CD4-positive, alpha-beta T cell treated with Interleukin-15 for 4 hours (primary cell): ENCODE data around the gene TLR9.

Experiments
- DNase-seq: peaks from one replicate; pipeline ENCODE4 v3.0.0-alpha.2; 2020; ENCODE audit warnings: low spot score

Gene TLR9

GRCh38 chr3:52246728-52247408 lies 21.4 kb upstream of the TLR9 start:
- no peak for DNase-seq

GRCh38 chr3:52246264-52246620 lies 20.8 kb upstream of the TLR9 start:
- no peak for DNase-seq

GRCh38 chr3:52245322-52246263 lies 20.1 kb upstream of the TLR9 start, which contains the start of gene PPM1M:
Gene PPM1M (plus strand): TSS chr3:52245759. CDS start chr3:52245825, 66 bp downstream.
- DNase-seq: peak; percentile 57

- DNase-seq: peak; percentile 38
Observed at GRCh38 chr3:52243791-52244628, 18.6 kb upstream of the TLR9 start.

GRCh38 chr3:52242039-52242438 lies 16.6 kb upstream of the TLR9 start:
- no peak for DNase-seq

GRCh38 chr3:52240886-52241370 lies 15.5 kb upstream of the TLR9 start:
- DNase-seq: no peak

- peak; percentile 77 for DNase-seq
Observed at GRCh38 chr3:52240059-52240885, 14.8 kb upstream of the TLR9 start.

- peak; percentile 89 for DNase-seq
Observed at GRCh38 chr3:52238761-52239701, 13.6 kb upstream of the TLR9 start, which contains the start of gene TWF2. Gene TWF2 (minus strand): TSS chr3:52239158. CDS start chr3:52239016, 142 bp downstream.

- no peak for DNase-seq
Observed at GRCh38 chr3:52238193-52238760, 12.8 kb upstream of the TLR9 start.

- DNase-seq: no peak
Observed at GRCh38 chr3:52237657-52238172, 12.3 kb upstream of the TLR9 start.

GRCh38 chr3:52237006-52237656 lies 11.7 kb upstream of the TLR9 start:
- DNase-seq: no peak

GRCh38 chr3:52236424-52236886 lies 11.0 kb upstream of the TLR9 start:
- no peak for DNase-seq

GRCh38 chr3:52234516-52235447 lies 9.3 kb upstream of the TLR9 start:
- no peak for DNase-seq

GRCh38 chr3:52233968-52234367 lies 8.5 kb upstream of the TLR9 start:
- DNase-seq: no peak

GRCh38 chr3:52233108-52233591 lies 7.7 kb upstream of the TLR9 start:
- no peak for DNase-seq

GRCh38 chr3:52232279-52233107 lies 7.0 kb upstream of the TLR9 start:
- no peak for DNase-seq
